ENCODE measurements around the gene ALKBH8.

The ALKBH8 gene

GRCh38 chr11:107591378-107592230 is 26.1 kb upstream of the ALKBH8 start:
- CTCF ChIA-PET = interaction anchor here (0.5 to 1.2 kb wide), 4 partner anchors 15 to 325 kb away, joined by 3 to 4 read pairs (median 3); no protein-coding TSS in a partner anchor
- POLR2A ChIA-PET = interaction anchor here (0.6 kb wide), 1 partner anchor 9 kb away, joined by 4 read pairs; no protein-coding TSS in a partner anchor
- Histone ChIP-seq H3K4me1 (ENCODE audit: control insufficient read depth, insufficient read depth, low read length) (no peaks in the 10 kb centered on the region), H3K27ac (ENCODE audit: extremely low read depth, low read depth, low read length) (no peak overlapping the region), H3K9me3 (ENCODE audit: control insufficient read depth, insufficient read depth, low read depth, low read length) (no peaks in the 10 kb centered on the region), H3K4me3 (ENCODE audit: low read depth, low read length) (peak overlapping the region; percentile 53), H3K36me3 (ENCODE audit: control insufficient read depth in 2 of 2, insufficient read depth in 1 of 2, low read length in 2 of 2) (no peaks in the 10 kb centered on the region)
- TF ChIP-seq ZBTB21 (tag by site-specific recombination; IDR thresholded peaks at IDR 0.05) (no peak), ZNF416 (tag by site-specific recombination; IDR thresholded peaks at IDR 0.05) (no peak), ZNF768 (tag by site-specific recombination; IDR thresholded peaks at IDR 0.05) (no peak), ZNF792 (tag by site-specific recombination; IDR thresholded peaks at IDR 0.05) (no peak), ZNF335 (tag by site-specific recombination; conservative IDR thresholded peaks at IDR 0.05) (peak; percentile 81), ZXDB (tag by site-specific recombination; IDR thresholded peaks at IDR 0.05) (0 out of 2 replicates have a peak, but pooled peaks have one; percentile 21), ZNF626 (tag by site-specific recombination; IDR thresholded peaks at IDR 0.05) (no peak), ZNF596 (tag by site-specific recombination; IDR thresholded peaks at IDR 0.05) (no peak), ZNF664 (tag by site-specific recombination; IDR thresholded peaks at IDR 0.05) (no peak), ZNF585B (tag by site-specific recombination; IDR thresholded peaks at IDR 0.05) (no peak), ZBTB26 (tag by site-specific recombination; optimal IDR thresholded peaks at IDR 0.05) (peak; percentile 75), SP2 (tag by site-specific recombination; IDR thresholded peaks at IDR 0.05) (no peak), KLF16 (tag by site-specific recombination; IDR thresholded peaks at IDR 0.05) (no peak), ZNF529 (tag by site-specific recombination; IDR thresholded peaks at IDR 0.05; ENCODE audit: insufficient replicate concordance) (no peak), PBX3 (CRISPR knock-in tag; IDR thresholded peaks at IDR 0.05) (peak; percentile 0; the same call in 1 of the 2 replicates), GLI4 (tag by site-specific recombination; IDR thresholded peaks at IDR 0.05) (no peak), ZNF341 (tag by site-specific recombination; IDR thresholded peaks at IDR 0.05; ENCODE audit: low read depth) (peak; percentile 94), ZNF621 (tag by site-specific recombination; IDR thresholded peaks at IDR 0.05) (no peak), ZFHX2 (tag by site-specific recombination; conservative IDR thresholded peaks at IDR 0.05) (no peak), ZBTB10 (tag by site-specific recombination; IDR thresholded peaks at IDR 0.05) (no peak), ZNF184 (tag by site-specific recombination; IDR thresholded peaks at IDR 0.05) (no peak), ZNF501 (tag by site-specific recombination; IDR thresholded peaks at IDR 0.05) (no peak), KLF7 (tag by site-specific recombination; IDR thresholded peaks at IDR 0.05; ENCODE audit: borderline replicate concordance) (no peak), GLIS2 (tag by site-specific recombination; IDR thresholded peaks at IDR 0.05) (peak; percentile 37; the same call in 1 of the 2 replicates), ZBTB6 (tag by site-specific recombination; IDR thresholded peaks at IDR 0.05) (no peak), ZNF692 (tag by site-specific recombination; IDR thresholded peaks at IDR 0.05) (no peak), REPIN1 (tag by site-specific recombination; IDR thresholded peaks at IDR 0.05; ENCODE audit: low read depth) (no peak), ZBTB48 (tag by site-specific recombination; IDR thresholded peaks at IDR 0.05) (peak; percentile 73), ZFP37 (tag by site-specific recombination; IDR thresholded peaks at IDR 0.05) (no peak), ZBTB17 (tag by site-specific recombination; IDR thresholded peaks at IDR 0.05) (peak; percentile 46; the same call in 1 of the 2 replicates), ZBTB20 (tag by site-specific recombination; IDR thresholded peaks at IDR 0.05) (peak; percentile 86), ZNF560 (tag by site-specific recombination; IDR thresholded peaks at IDR 0.05; ENCODE audit: borderline replicate concordance) (no peak)

Measured in HEK293 (cell line).